Activated CD8-positive, alpha-beta T cell treated with anti-CD3 and anti-CD28 coated beads for 36 hours (primary cell): ENCODE results near the gene WDR64. TPM values are rescaled to one million over a fixed set of nuclear protein-coding genes. Genes with fewer than 3 reads are reported as not detected.

Experiments used
- ATAC-seq: fragments of 200-7000 bp; cut with Tn5 transposase; one replicate; pipeline ENCODE4 v1.10.0; 2021; ENCODE audit warnings: mild to moderate bottlenecking, moderate library complexity
- CTCF ChIA-PET: fragments of 350-600 bp; sonication (Branson Sonifier 250); formaldehyde crosslinking; loops from one replicate; lab custom pipeline; 2021; ENCODE audit warnings: antibody characterized with exemption; lab: Charles Lee
- POLR2A ChIA-PET: fragments of 350-600 bp; sonication (Branson Sonifier 250); formaldehyde crosslinking; loops from one replicate; lab custom pipeline; 2021; ENCODE audit warnings: antibody characterized with exemption; lab: Charles Lee
- DNase-seq: peaks from one replicate; pipeline ENCODE4 v3.0.0-alpha.2; 2020
- H3K27ac Mint-ChIP-seq: one replicate; pipeline ENCODE4 v1.8.0; 2021; ENCODE audit warnings: mild to moderate bottlenecking, mixed read lengths
- H3K27me3 Mint-ChIP-seq: one replicate; pipeline ENCODE4 v1.8.0; 2021; ENCODE audit warnings: mixed read lengths
- H3K36me3 Mint-ChIP-seq: one replicate; pipeline ENCODE4 v1.8.0; 2021; ENCODE audit warnings: low read depth, mixed read lengths
- H3K4me1 Mint-ChIP-seq: one replicate; pipeline ENCODE4 v1.8.0; 2021; ENCODE audit warnings: low read depth, mixed read lengths
- H3K4me3 Mint-ChIP-seq: one replicate; pipeline ENCODE4 v1.8.0; 2021; ENCODE audit warnings: mild to moderate bottlenecking, moderate library complexity, mixed read lengths
- H3K9me3 Mint-ChIP-seq: one replicate; pipeline ENCODE4 v1.8.0; 2021; ENCODE audit warnings: mixed read lengths
- intact Hi-C: fragments of 100-400 bp; cut with micrococcal nuclease; formaldehyde crosslinking; loops from one replicate; pipeline ENCODE4 v1.10.0; 2022
- total RNA-seq, 2 experiments: library from RNA; stranded (reverse); gene quantifications; one replicate each; pipeline ENCODE4 v1.2.3, GENCODE V29; 2021
- TF ChIP-seq, protein P1 (sequence below): fragments of 200-600 bp; IDR thresholded peaks from one replicate; pipeline ENCODE4 v1.8.0; 2022; ENCODE audit warnings: antibody characterized with exemption, mild to moderate bottlenecking

WDR64 gene
- total RNA-seq, 2 experiments from 2014 or later = not detected

DNA sequence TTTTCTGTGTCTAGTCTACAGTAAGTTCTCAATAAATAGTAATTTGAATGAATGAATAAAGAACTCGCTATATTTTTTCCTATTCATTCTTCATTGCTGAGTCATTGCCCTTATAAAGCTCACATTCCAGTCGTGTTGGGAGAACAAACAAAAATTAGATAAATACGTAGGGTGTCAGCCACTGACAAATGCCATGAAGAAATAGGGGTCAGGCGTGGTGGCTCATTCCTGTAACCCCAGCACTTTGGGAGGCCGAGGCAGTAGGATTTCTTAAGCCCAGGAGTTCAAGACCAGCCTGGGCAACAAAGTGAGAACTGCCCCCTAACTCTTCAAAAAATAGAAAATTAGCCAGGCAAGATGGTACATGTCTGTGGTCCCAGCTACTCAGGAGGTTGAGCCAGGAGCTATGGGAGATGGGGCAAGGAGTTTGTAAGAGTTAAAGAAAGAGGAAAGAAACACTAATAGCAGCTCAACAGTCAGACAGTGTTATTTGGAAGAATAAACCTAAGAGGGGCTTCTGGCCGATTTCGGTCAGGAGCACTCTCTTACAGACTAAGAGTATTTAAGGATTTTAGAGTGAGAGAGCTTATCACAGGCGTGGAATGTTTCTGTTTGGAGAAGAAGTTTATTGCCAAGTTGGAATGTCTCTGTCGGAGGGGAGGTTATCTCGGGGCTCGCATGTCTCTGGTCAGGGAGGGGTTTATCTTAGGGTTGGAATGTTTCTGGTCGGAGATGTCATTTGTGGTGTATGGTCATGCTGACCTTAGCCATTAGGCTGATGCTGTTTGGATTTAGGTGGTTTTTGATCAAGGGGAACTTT lies 10.1 kb upstream of the WDR64 start:
- POLR2A ChIA-PET = interaction anchor here (0.6 to 2.8 kb wide), 3 partner anchors 10 to 205 kb away, joined by 3 to 7 read pairs (median 3); partner anchors contain the start of genes EXO1 and WDR64
- Mint-ChIP-seq H3K9me3 (peaks cover 13% of the 10 kb centered on the region), H3K27me3 (no peaks in the 10 kb centered on the region), H3K4me1 (peaks cover 33% of the 10 kb centered on the region), H3K36me3 (peaks cover 17% of the 10 kb centered on the region), H3K4me3 (no peak overlapping the region), H3K27ac (no peak overlapping the region)
- TF ChIP-seq, protein P1, sequence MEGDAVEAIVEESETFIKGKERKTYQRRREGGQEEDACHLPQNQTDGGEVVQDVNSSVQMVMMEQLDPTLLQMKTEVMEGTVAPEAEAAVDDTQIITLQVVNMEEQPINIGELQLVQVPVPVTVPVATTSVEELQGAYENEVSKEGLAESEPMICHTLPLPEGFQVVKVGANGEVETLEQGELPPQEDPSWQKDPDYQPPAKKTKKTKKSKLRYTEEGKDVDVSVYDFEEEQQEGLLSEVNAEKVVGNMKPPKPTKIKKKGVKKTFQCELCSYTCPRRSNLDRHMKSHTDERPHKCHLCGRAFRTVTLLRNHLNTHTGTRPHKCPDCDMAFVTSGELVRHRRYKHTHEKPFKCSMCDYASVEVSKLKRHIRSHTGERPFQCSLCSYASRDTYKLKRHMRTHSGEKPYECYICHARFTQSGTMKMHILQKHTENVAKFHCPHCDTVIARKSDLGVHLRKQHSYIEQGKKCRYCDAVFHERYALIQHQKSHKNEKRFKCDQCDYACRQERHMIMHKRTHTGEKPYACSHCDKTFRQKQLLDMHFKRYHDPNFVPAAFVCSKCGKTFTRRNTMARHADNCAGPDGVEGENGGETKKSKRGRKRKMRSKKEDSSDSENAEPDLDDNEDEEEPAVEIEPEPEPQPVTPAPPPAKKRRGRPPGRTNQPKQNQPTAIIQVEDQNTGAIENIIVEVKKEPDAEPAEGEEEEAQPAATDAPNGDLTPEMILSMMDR = no peak
- no peak for DNase-seq
- intact Hi-C loops = no loop called here
- ATAC-seq = no peak
- CTCF ChIA-PET = interaction anchor here (1.1 to 1.9 kb wide), 3 partner anchors 14 to 31 kb away, joined by 3 to 7 read pairs (median 4); no protein-coding TSS in a partner anchor

DNA sequence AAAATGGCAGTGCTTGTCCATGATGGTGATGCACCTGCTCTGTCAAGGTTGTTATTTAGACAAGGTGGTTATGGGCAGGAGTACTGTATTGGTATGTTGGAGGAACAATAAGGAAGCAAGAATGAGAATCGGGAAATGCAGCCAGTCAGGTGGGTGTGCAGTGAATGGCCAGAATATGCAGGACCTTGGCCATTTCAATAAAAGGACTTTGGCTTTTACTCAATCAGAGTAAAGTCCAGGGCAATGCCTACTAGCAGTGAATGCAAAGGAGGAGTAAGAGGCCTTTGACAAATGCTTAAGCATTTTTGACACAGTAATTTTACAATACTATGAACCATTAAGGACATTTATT lies 9.5 kb upstream of the WDR64 start:
- peaks cover 12% of the 10 kb centered on the region for H3K36me3 Mint-ChIP-seq
- no peak overlapping the region for H3K4me3 Mint-ChIP-seq
- ChIA-PET POLR2A (interaction anchor here (0.7 kb wide), 1 partner anchor 86 kb away, joined by 3 read pairs; no protein-coding TSS in a partner anchor), CTCF (interaction anchor here (1.9 kb wide), 1 partner anchor 15 kb away, joined by 4 read pairs; no protein-coding TSS in a partner anchor)
- DNase-seq (no peak), ATAC-seq (no peak)
- TF ChIP-seq, protein P1 = no peak
- H3K4me1 Mint-ChIP-seq = peaks cover 27% of the 10 kb centered on the region
- H3K27ac Mint-ChIP-seq = no peak overlapping the region
- H3K9me3 Mint-ChIP-seq = peaks cover 13% of the 10 kb centered on the region
- H3K27me3 Mint-ChIP-seq = no peaks in the 10 kb centered on the region
- intact Hi-C loops = no loop called here

DNA sequence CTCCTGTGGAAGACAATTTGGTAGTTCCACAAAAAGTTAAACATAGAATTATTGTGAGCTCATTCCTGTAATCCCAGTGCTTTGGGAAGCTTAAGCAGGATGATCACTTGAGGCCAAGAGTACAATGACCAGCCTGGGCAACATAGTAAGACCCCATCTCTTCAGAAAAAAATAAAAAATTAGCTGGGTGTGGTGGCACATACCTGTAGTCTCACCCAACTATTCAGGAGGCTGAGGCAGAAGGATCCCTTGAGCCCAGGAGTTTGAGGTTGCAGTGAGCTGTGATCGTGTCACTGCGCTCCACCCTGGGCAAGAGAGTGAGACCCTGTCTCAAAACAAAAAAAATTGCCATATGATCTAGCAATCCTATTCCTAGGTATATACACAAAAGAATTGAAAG lies 7.8 kb upstream of the WDR64 start:
- CTCF ChIA-PET = interaction anchor here (1.5 to 1.9 kb wide), 3 partner anchors 11 to 203 kb away, joined by 4 to 5 read pairs (median 4); partner anchors contain the start of gene EXO1
- POLR2A ChIA-PET = no interaction called here
- no peaks in the 10 kb centered on the region for H3K27me3 Mint-ChIP-seq
- no peak overlapping the region for H3K27ac Mint-ChIP-seq
- H3K4me3 Mint-ChIP-seq = no peak overlapping the region
- H3K9me3 Mint-ChIP-seq = peaks cover 13% of the 10 kb centered on the region
- peaks cover 2% of the 10 kb centered on the region for H3K36me3 Mint-ChIP-seq
- ATAC-seq = no peak
- intact Hi-C loops = no loop called here
- peaks cover 16% of the 10 kb centered on the region for H3K4me1 Mint-ChIP-seq
- TF ChIP-seq, protein P1 = no peak
- DNase-seq = no peak

DNA sequence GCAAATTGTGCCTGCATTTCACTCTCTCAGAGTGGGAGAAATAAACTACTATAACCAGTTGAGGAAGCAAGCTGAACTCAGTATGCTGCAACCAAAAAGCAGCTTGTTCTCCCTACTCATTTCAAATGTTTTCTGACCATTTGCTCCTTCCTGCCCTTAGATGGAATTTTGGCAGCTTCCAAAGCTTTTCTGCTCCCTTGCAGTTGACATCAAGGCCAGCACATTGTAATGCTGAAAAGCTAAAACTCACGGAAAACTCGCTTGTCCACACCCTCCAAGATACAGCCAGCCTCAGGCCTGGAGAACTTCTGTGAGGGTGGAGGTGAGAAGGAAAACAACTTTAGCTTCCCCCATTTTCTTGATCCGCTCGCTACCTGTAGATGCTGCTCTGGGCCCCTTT lies 6.9 kb upstream of the WDR64 start:
- Mint-ChIP-seq H3K4me3 (no peak overlapping the region), H3K27me3 (no peaks in the 10 kb centered on the region), H3K4me1 (peaks cover 16% of the 10 kb centered on the region), H3K36me3 (peaks cover 2% of the 10 kb centered on the region), H3K9me3 (peaks cover 13% of the 10 kb centered on the region), H3K27ac (no peak overlapping the region)
- TF ChIP-seq, protein P1 = no peak
- intact Hi-C loops = no loop called here
- ChIA-PET CTCF (interaction anchor here (1.1 to 1.6 kb wide), 2 partner anchors 9 to 12 kb away, joined by 4 read pairs; no protein-coding TSS in a partner anchor), POLR2A (no interaction called here)
- no peak for ATAC-seq
- no peak for DNase-seq

DNA sequence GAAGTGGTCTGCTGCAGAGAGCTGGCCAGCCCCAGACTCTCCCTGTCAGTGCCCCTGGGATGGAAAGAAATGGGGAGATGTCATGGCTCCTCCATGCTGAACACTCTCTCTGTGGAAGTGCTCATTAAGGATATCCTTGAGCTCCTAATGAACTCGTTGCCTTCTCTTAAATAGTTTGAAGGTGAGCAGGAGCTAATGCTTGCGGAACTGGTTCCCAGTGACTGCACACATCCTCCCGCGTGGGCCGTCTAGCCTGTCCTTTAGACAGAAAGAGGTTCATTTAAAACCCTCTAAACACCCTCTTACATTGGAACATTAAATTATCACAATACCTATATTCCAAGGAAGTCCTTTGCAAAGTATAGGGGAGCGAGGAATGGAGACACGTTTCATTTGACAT lies 5.9 kb upstream of the WDR64 start:
- no peaks in the 10 kb centered on the region for H3K27me3 Mint-ChIP-seq
- no peak for DNase-seq
- TF ChIP-seq, protein P1 = no peak
- H3K4me1 Mint-ChIP-seq = peaks cover 8% of the 10 kb centered on the region
- peaks cover 13% of the 10 kb centered on the region for H3K9me3 Mint-ChIP-seq
- H3K27ac Mint-ChIP-seq = no peak overlapping the region
- ChIA-PET POLR2A (interaction anchor here (0.6 kb wide), 1 partner anchor 170 kb away, joined by 3 read pairs; no protein-coding TSS in a partner anchor), CTCF (interaction anchor here (1.1 kb wide), 1 partner anchor 82 kb away, joined by 3 read pairs; no protein-coding TSS in a partner anchor)
- peaks cover 2% of the 10 kb centered on the region for H3K36me3 Mint-ChIP-seq
- intact Hi-C loops = no loop called here
- ATAC-seq = no peak
- H3K4me3 Mint-ChIP-seq = no peak overlapping the region
